ENCODE measurements around the gene ACTA2. TPM values are rescaled to one million over a fixed set of nuclear protein-coding genes. Genes with fewer than 3 reads are reported as not detected.

Gene ACTA2
- total RNA-seq, 1 experiment from 2014 or later, result 52.2 TPM

DNA sequence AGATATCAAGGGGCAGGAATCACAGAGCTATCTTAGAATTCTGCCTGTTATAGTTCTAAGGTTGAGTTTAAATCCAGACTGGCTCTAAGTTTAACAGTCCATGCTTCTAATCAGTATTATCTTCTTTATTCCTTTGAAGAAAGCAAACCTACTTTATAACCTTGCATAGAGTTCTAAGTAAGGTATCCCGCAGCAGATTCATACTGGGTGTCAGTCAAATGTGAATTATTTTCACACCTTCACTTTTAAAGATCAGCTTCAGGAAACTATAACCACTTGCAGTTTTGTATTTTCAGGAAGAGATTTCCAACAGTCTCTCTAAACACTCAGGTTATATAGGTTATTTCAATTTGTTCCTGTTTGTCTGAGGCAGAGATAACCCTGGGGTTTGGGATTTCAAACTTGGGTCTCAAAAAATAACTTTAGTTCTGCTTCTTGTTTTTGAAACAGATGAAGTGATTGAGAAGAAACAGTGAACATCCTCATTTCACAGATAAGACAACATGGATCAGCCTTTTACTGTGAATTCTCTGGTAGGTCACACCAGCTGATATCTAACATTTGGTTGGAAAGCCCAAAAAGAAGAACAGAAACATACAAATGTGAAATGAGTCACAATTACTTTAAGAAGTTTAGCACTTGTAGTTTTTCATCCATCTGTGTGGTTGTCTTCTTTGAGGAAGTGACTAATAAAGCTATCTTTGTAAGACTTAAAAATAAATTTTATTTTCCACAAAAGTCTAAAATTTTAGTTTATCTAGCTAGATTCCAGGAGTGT, 51.2 kb downstream of the ACTA2 start:
- POLR2A ChIA-PET (ENCODE audit: low non-redundant PET), result no interaction called here
- intact Hi-C loops (cut with micrococcal nuclease; ENCODE audit: unreplicated experiment), result no loop called here
- CTCF ChIA-PET, result no interaction called here
- H3K27ac ChIP-seq (ENCODE audit: low read depth, low read length, poor library complexity, severe bottlenecking), result no peak overlapping the region
- peaks cover 34% of the 10 kb centered on the region for H3K4me1 ChIP-seq (ENCODE audit: insufficient read depth, low read length, poor library complexity, severe bottlenecking)
- no peak for DNase-seq (ENCODE audit: low spot score)
- no peak overlapping the region for H3K4me3 ChIP-seq (ENCODE audit: low read depth, low read length, poor library complexity, severe bottlenecking)
- no peaks in the 10 kb centered on the region for H3K9me3 ChIP-seq (ENCODE audit: low read depth, low read length, poor library complexity, severe bottlenecking)
- no peaks in the 10 kb centered on the region for H3K27me3 ChIP-seq (replicated peaks; ENCODE audit: insufficient read depth, low read depth, low read length, poor library complexity)
- TF ChIP-seq EZH2 (IDR thresholded peaks at IDR 0.05; ENCODE audit: borderline replicate concordance, low read depth, low read length, poor library complexity, severe bottlenecking), result no peak
- TF ChIP-seq, protein P1, sequence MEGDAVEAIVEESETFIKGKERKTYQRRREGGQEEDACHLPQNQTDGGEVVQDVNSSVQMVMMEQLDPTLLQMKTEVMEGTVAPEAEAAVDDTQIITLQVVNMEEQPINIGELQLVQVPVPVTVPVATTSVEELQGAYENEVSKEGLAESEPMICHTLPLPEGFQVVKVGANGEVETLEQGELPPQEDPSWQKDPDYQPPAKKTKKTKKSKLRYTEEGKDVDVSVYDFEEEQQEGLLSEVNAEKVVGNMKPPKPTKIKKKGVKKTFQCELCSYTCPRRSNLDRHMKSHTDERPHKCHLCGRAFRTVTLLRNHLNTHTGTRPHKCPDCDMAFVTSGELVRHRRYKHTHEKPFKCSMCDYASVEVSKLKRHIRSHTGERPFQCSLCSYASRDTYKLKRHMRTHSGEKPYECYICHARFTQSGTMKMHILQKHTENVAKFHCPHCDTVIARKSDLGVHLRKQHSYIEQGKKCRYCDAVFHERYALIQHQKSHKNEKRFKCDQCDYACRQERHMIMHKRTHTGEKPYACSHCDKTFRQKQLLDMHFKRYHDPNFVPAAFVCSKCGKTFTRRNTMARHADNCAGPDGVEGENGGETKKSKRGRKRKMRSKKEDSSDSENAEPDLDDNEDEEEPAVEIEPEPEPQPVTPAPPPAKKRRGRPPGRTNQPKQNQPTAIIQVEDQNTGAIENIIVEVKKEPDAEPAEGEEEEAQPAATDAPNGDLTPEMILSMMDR (conservative IDR thresholded peaks at IDR 0.05; ENCODE audit: low read depth, low read length), result no peak
- BruUV-seq (replicated peaks), result no TSS peak
- H3K36me3 ChIP-seq (ENCODE audit: insufficient read depth, low read length, poor library complexity, severe bottlenecking), result peaks cover 56% of the 10 kb centered on the region

DNA sequence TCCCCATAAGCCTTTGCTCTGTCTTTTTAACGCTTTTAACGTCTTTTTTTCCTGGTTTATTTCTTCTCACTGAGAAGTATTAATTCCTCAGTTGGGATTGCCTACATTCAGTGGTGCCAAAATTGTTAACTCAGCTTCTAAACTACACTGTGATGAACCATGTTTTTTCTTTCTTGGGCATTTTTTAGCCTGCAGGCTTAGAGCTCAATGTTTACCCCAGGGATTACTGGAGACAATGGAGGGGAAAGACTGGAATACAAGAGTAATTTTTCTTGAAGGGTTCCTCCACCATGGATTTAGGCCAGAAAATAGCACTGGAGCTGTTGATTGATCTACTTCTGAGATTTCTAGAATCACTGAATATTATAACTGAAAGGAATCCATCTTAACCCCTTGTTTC, 52.7 kb downstream of the ACTA2 start:
- intact Hi-C loops (cut with micrococcal nuclease; ENCODE audit: unreplicated experiment), result no loop called here
- BruUV-seq (replicated peaks), result no TSS peak
- no peak for TF ChIP-seq EZH2 (IDR thresholded peaks at IDR 0.05; ENCODE audit: borderline replicate concordance, low read depth, low read length, poor library complexity, severe bottlenecking)
- TF ChIP-seq, protein P1 (conservative IDR thresholded peaks at IDR 0.05; ENCODE audit: low read depth, low read length), result no peak
- DNase-seq (ENCODE audit: low spot score), result peak; percentile 67
- H3K9me3 ChIP-seq (ENCODE audit: low read depth, low read length, poor library complexity, severe bottlenecking), result no peaks in the 10 kb centered on the region
- no peaks in the 10 kb centered on the region for H3K27me3 ChIP-seq (replicated peaks; ENCODE audit: insufficient read depth, low read depth, low read length, poor library complexity)
- POLR2A ChIA-PET (ENCODE audit: low non-redundant PET), result interaction anchor here (0.6 kb wide), 1 partner anchor 591 kb away, joined by 4 read pairs; no protein-coding TSS in a partner anchor
- H3K4me3 ChIP-seq (ENCODE audit: low read depth, low read length, poor library complexity, severe bottlenecking), result no peak overlapping the region
- no peak overlapping the region for H3K27ac ChIP-seq (ENCODE audit: low read depth, low read length, poor library complexity, severe bottlenecking)
- peaks cover 47% of the 10 kb centered on the region for H3K4me1 ChIP-seq (ENCODE audit: insufficient read depth, low read length, poor library complexity, severe bottlenecking)
- H3K36me3 ChIP-seq (ENCODE audit: insufficient read depth, low read length, poor library complexity, severe bottlenecking), result peaks cover 49% of the 10 kb centered on the region
- CTCF ChIA-PET, result interaction anchor here (0.6 to 1.2 kb wide), 3 partner anchors 14 to 33 kb away, joined by 3 to 6 read pairs (median 4); no protein-coding TSS in a partner anchor

DNA sequence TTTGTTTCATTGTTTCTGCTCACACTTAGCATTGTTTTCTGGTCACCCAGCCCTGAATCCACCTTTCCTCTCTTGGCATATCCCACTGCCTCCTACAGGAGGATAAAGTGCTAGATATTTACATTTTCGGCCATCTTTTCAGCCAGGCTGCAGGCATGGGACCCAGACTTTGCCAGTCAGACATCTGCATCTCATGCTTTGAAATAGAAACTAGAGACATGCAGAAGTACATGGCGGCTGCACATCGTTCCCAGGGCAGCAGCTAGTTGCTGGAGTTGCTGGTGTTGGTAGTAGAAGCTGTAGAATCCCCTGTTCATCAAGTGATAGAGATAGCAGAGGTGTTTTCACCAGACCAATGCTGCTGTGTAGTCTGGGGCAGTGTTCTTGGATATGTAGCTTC, 53.8 kb downstream of the ACTA2 start:
- TF ChIP-seq EZH2 (IDR thresholded peaks at IDR 0.05; ENCODE audit: borderline replicate concordance, low read depth, low read length, poor library complexity, severe bottlenecking), result no peak
- TF ChIP-seq, protein P1 (conservative IDR thresholded peaks at IDR 0.05; ENCODE audit: low read depth, low read length), result no peak
- POLR2A ChIA-PET (ENCODE audit: low non-redundant PET), result no interaction called here
- CTCF ChIA-PET, result interaction anchor here (1.2 kb wide), 1 partner anchor 34 kb away, joined by 4 read pairs; no protein-coding TSS in a partner anchor
- DNase-seq (ENCODE audit: low spot score), result no peak
- Histone ChIP-seq H3K27me3 (replicated peaks; ENCODE audit: insufficient read depth, low read depth, low read length, poor library complexity) (no peaks in the 10 kb centered on the region), H3K9me3 (ENCODE audit: low read depth, low read length, poor library complexity, severe bottlenecking) (no peaks in the 10 kb centered on the region), H3K36me3 (ENCODE audit: insufficient read depth, low read length, poor library complexity, severe bottlenecking) (peaks cover 37% of the 10 kb centered on the region), H3K27ac (ENCODE audit: low read depth, low read length, poor library complexity, severe bottlenecking) (peak overlapping the region; percentile 6), H3K4me3 (ENCODE audit: low read depth, low read length, poor library complexity, severe bottlenecking) (no peak overlapping the region), H3K4me1 (ENCODE audit: insufficient read depth, low read length, poor library complexity, severe bottlenecking) (peaks cover 56% of the 10 kb centered on the region)
- intact Hi-C loops (cut with micrococcal nuclease; ENCODE audit: unreplicated experiment), result no loop called here
- BruUV-seq (replicated peaks), result no TSS peak

Data from A673 (cell line).